Stomach smooth muscle (tissue), 2 donors: ENCODE results near the gene KCNC1.

Experiments used
- H3K27ac ChIP-seq: one replicate; pipeline ENCODE4 v1.7.0; 2013; ENCODE audit warnings: mild to moderate bottlenecking, low read length, inconsistent platforms
- H3K27me3 ChIP-seq, 2 donors: one replicate each; pipeline ENCODE4 v1.7.0; 2013; ENCODE audit warnings: low read length in 2 of 2; ENCODE audit not compliant: insufficient read depth in 2 of 2, control insufficient read depth in 1 of 2
- H3K36me3 ChIP-seq, 2 donors: one replicate each; pipeline ENCODE4 v1.7.0; 2013; ENCODE audit warnings: low read length in 2 of 2; ENCODE audit not compliant: control insufficient read depth in 2 of 2, insufficient read depth in 2 of 2
- H3K4me1 ChIP-seq: one replicate; pipeline ENCODE4 v1.7.0; 2013; ENCODE audit warnings: low read length; ENCODE audit not compliant: control insufficient read depth, insufficient read depth
- H3K4me3 ChIP-seq, 2 donors: one replicate each; pipeline ENCODE4 v1.7.0; 2013; ENCODE audit warnings: low read length in 2 of 2
- H3K9ac ChIP-seq, 2 donors: one replicate each; pipeline ENCODE4 v1.7.0; 2013; ENCODE audit warnings: low read length in 2 of 2, mild to moderate bottlenecking in 1 of 2
- H3K9me3 ChIP-seq, 2 donors: one replicate each; pipeline ENCODE4 v1.7.0; 2013; ENCODE audit warnings: low read length in 2 of 2; ENCODE audit not compliant: control insufficient read depth in 2 of 2
- donor health status: healthy.
- donor health status: Pancreatic carcinoma.

The KCNC1 gene

GRCh38 chr11:17748044-17748443 lies 13.5 kb downstream of the KCNC1 start:
- H3K4me3 ChIP-seq: no peak overlapping the region
- no peaks in the 10 kb centered on the region for H3K4me1 ChIP-seq
- no peaks in the 10 kb centered on the region for H3K9me3 ChIP-seq
- no peaks in the 10 kb centered on the region for H3K36me3 ChIP-seq
- peaks cover 0 to 17% of the 10 kb centered on the region in 2 donors for H3K27me3 ChIP-seq
- H3K9ac ChIP-seq: no peak overlapping the region
- H3K27ac ChIP-seq: no peak overlapping the region

- no peak overlapping the region for H3K4me3 ChIP-seq
- no peaks in the 10 kb centered on the region for H3K9me3 ChIP-seq
- H3K9ac ChIP-seq: no peak overlapping the region
- peaks cover 0 to 16% of the 10 kb centered on the region in 2 donors for H3K27me3 ChIP-seq
- no peak overlapping the region for H3K27ac ChIP-seq
- no peaks in the 10 kb centered on the region for H3K36me3 ChIP-seq
- no peaks in the 10 kb centered on the region for H3K4me1 ChIP-seq
Measured at GRCh38 chr11:17748761-17749721, 14.5 kb downstream of the KCNC1 start.

GRCh38 chr11:17750013-17750800 lies 15.6 kb downstream of the KCNC1 start:
- Histone ChIP-seq H3K4me3 (no peak overlapping the region), H3K27me3 (peaks cover 0 to 15% of the 10 kb centered on the region in 2 donors), H3K4me1 (no peaks in the 10 kb centered on the region), H3K36me3 (no peaks in the 10 kb centered on the region), H3K9ac (no peak overlapping the region), H3K27ac (no peak overlapping the region), H3K9me3 (no peaks in the 10 kb centered on the region)

GRCh38 chr11:17750801-17751165 lies 16.2 kb downstream of the KCNC1 start:
- H3K36me3 ChIP-seq: no peaks in the 10 kb centered on the region
- no peaks in the 10 kb centered on the region for H3K4me1 ChIP-seq
- no peak overlapping the region for H3K4me3 ChIP-seq
- no peak overlapping the region for H3K27ac ChIP-seq
- H3K9ac ChIP-seq: no peak overlapping the region
- no peaks in the 10 kb centered on the region for H3K9me3 ChIP-seq
- peaks cover 0 to 14% of the 10 kb centered on the region in 2 donors for H3K27me3 ChIP-seq

- Histone ChIP-seq H3K9me3 (no peaks in the 10 kb centered on the region), H3K4me1 (no peaks in the 10 kb centered on the region), H3K27me3 (peaks cover 3 to 17% of the 10 kb centered on the region in 2 donors), H3K4me3 (no peak overlapping the region), H3K36me3 (no peaks in the 10 kb centered on the region), H3K9ac (no peak overlapping the region), H3K27ac (no peak overlapping the region)
Measured at GRCh38 chr11:17751558-17751957, 17.0 kb downstream of the KCNC1 start.

GRCh38 chr11:17752144-17752543 lies 17.6 kb downstream of the KCNC1 start:
- Histone ChIP-seq H3K9ac (no peak overlapping the region), H3K27me3 (peaks cover 3 to 13% of the 10 kb centered on the region in 2 donors), H3K9me3 (no peaks in the 10 kb centered on the region), H3K36me3 (no peaks in the 10 kb centered on the region), H3K27ac (no peak overlapping the region), H3K4me3 (no peak overlapping the region), H3K4me1 (no peaks in the 10 kb centered on the region)

GRCh38 chr11:17753153-17753552 lies 18.6 kb downstream of the KCNC1 start:
- peaks cover 3 to 11% of the 10 kb centered on the region in 2 donors for H3K27me3 ChIP-seq
- H3K4me1 ChIP-seq: no peaks in the 10 kb centered on the region
- H3K4me3 ChIP-seq: no peak overlapping the region
- H3K27ac ChIP-seq: no peak overlapping the region
- H3K9me3 ChIP-seq: no peaks in the 10 kb centered on the region
- H3K36me3 ChIP-seq: no peaks in the 10 kb centered on the region
- no peak overlapping the region for H3K9ac ChIP-seq

GRCh38 chr11:17753641-17754040 lies 19.1 kb downstream of the KCNC1 start:
- no peaks in the 10 kb centered on the region for H3K9me3 ChIP-seq
- peaks cover 3 to 11% of the 10 kb centered on the region in 2 donors for H3K27me3 ChIP-seq
- no peak overlapping the region for H3K4me3 ChIP-seq
- no peak overlapping the region for H3K9ac ChIP-seq
- no peaks in the 10 kb centered on the region for H3K4me1 ChIP-seq
- no peaks in the 10 kb centered on the region for H3K36me3 ChIP-seq
- H3K27ac ChIP-seq: no peak overlapping the region

GRCh38 chr11:17755891-17756290 lies 21.3 kb downstream of the KCNC1 start:
- Histone ChIP-seq H3K27me3 (peaks cover 3 to 11% of the 10 kb centered on the region in 2 donors), H3K36me3 (no peaks in the 10 kb centered on the region), H3K4me1 (no peaks in the 10 kb centered on the region), H3K9me3 (no peaks in the 10 kb centered on the region), H3K9ac (no peak overlapping the region), H3K4me3 (no peak overlapping the region), H3K27ac (no peak overlapping the region)

GRCh38 chr11:17760102-17761029 lies 25.8 kb downstream of the KCNC1 start:
- H3K4me1 ChIP-seq: no peaks in the 10 kb centered on the region
- no peaks in the 10 kb centered on the region for H3K36me3 ChIP-seq
- H3K27ac ChIP-seq: no peak overlapping the region
- H3K27me3 ChIP-seq: peaks cover 3 to 7% of the 10 kb centered on the region in 2 donors
- no peaks in the 10 kb centered on the region for H3K9me3 ChIP-seq
- no peak overlapping the region for H3K9ac ChIP-seq
- H3K4me3 ChIP-seq: no peak overlapping the region
